Measurements from ENCODE around the gene OR5H6. TPM values are rescaled to one million over a fixed set of nuclear protein-coding genes. Genes with fewer than 3 reads are reported as not detected.

Gene OR5H6
- total and polyA plus RNA-seq, 4 donors = not detected

DNA sequence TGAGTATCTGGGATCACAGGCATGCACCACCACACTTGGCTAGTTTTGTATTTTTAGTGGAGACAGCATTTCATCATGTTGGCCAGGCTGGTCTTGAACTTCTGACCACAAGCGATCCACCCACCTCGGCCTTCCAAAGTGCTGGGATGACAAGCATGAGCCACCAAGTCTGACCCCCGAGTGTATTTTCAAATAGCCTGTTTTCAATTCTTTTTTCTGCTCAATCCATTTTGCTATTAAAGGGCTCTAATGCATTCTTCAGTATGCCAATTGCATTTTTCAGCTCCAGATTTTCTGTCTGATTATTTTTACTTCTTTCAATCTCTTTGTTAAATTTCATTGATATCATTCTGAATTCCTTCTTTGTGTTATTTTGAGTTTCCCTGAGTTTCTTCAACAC lies 5.8 kb downstream of the OR5H6 start:
- Histone ChIP-seq H3K27me3 (ENCODE audit: control insufficient read depth in 4 of 4, insufficient read depth in 4 of 4, low read length in 3 of 4) (no peaks in the 10 kb centered on the region), H3K4me3 (ENCODE audit: low read depth in 1 of 3, low read length in 3 of 3) (no peak overlapping the region), H3K4me1 (ENCODE audit: control insufficient read depth in 4 of 4, insufficient read depth in 4 of 4, low read length in 3 of 4) (no peaks in the 10 kb centered on the region), H3K27ac (ENCODE audit: low read depth in 1 of 2, low read length in 2 of 2) (no peak overlapping the region), H3K9ac (ENCODE audit: low read depth in 1 of 2, low read length in 2 of 2) (no peak overlapping the region), H3K36me3 (ENCODE audit: control insufficient read depth in 4 of 4, insufficient read depth in 3 of 4, low read depth in 1 of 4, low read length in 3 of 4) (no peaks in the 10 kb centered on the region), H3K9me3 (ENCODE audit: control insufficient read depth in 4 of 4, low read length in 3 of 4) (peaks cover under 1 to 12% (median 7%) of the 10 kb centered on the region in 4 donors)
- TF ChIP-seq HNF4G (IDR thresholded peaks at IDR 0.05) = no peak
- TF ChIP-seq, protein P1, sequence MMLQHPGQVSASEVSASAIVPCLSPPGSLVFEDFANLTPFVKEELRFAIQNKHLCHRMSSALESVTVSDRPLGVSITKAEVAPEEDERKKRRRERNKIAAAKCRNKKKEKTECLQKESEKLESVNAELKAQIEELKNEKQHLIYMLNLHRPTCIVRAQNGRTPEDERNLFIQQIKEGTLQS (IDR thresholded peaks at IDR 0.05) = no peak
- TF ChIP-seq JUND (IDR thresholded peaks at IDR 0.05) = no peak
- no peak for TF ChIP-seq GABPA (IDR thresholded peaks at IDR 0.05 in 1 of 2, conservative IDR thresholded peaks at IDR 0.05 in 1 of 2)
- no peak for TF ChIP-seq SP1 (IDR thresholded peaks at IDR 0.05)
- TF ChIP-seq RXRA (IDR thresholded peaks at IDR 0.05) = no peak
- TF ChIP-seq, protein P2, sequence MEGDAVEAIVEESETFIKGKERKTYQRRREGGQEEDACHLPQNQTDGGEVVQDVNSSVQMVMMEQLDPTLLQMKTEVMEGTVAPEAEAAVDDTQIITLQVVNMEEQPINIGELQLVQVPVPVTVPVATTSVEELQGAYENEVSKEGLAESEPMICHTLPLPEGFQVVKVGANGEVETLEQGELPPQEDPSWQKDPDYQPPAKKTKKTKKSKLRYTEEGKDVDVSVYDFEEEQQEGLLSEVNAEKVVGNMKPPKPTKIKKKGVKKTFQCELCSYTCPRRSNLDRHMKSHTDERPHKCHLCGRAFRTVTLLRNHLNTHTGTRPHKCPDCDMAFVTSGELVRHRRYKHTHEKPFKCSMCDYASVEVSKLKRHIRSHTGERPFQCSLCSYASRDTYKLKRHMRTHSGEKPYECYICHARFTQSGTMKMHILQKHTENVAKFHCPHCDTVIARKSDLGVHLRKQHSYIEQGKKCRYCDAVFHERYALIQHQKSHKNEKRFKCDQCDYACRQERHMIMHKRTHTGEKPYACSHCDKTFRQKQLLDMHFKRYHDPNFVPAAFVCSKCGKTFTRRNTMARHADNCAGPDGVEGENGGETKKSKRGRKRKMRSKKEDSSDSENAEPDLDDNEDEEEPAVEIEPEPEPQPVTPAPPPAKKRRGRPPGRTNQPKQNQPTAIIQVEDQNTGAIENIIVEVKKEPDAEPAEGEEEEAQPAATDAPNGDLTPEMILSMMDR (IDR thresholded peaks at IDR 0.05; ENCODE audit: low read depth, low read length, missing input control) = no peak
- TF ChIP-seq EGR1 (IDR thresholded peaks at IDR 0.05; ENCODE audit: low read depth in 2 of 2) = no peak
- no peak for TF ChIP-seq TAF1 (conservative IDR thresholded peaks at IDR 0.05)
- TF ChIP-seq, protein P3, sequence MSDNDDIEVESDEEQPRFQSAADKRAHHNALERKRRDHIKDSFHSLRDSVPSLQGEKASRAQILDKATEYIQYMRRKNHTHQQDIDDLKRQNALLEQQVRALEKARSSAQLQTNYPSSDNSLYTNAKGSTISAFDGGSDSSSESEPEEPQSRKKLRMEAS (IDR thresholded peaks at IDR 0.05) = no peak
- TF ChIP-seq NR2F2 (IDR thresholded peaks at IDR 0.05) = no peak
- no peak for TF ChIP-seq RAD21 (IDR thresholded peaks at IDR 0.05)
- TF ChIP-seq, protein P4, sequence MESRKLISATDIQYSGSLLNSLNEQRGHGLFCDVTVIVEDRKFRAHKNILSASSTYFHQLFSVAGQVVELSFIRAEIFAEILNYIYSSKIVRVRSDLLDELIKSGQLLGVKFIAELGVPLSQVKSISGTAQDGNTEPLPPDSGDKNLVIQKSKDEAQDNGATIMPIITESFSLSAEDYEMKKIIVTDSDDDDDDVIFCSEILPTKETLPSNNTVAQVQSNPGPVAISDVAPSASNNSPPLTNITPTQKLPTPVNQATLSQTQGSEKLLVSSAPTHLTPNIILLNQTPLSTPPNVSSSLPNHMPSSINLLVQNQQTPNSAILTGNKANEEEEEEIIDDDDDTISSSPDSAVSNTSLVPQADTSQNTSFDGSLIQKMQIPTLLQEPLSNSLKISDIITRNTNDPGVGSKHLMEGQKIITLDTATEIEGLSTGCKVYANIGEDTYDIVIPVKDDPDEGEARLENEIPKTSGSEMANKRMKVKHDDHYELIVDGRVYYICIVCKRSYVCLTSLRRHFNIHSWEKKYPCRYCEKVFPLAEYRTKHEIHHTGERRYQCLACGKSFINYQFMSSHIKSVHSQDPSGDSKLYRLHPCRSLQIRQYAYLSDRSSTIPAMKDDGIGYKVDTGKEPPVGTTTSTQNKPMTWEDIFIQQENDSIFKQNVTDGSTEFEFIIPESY (IDR thresholded peaks at IDR 0.05) = no peak
- TF ChIP-seq, protein P5, sequence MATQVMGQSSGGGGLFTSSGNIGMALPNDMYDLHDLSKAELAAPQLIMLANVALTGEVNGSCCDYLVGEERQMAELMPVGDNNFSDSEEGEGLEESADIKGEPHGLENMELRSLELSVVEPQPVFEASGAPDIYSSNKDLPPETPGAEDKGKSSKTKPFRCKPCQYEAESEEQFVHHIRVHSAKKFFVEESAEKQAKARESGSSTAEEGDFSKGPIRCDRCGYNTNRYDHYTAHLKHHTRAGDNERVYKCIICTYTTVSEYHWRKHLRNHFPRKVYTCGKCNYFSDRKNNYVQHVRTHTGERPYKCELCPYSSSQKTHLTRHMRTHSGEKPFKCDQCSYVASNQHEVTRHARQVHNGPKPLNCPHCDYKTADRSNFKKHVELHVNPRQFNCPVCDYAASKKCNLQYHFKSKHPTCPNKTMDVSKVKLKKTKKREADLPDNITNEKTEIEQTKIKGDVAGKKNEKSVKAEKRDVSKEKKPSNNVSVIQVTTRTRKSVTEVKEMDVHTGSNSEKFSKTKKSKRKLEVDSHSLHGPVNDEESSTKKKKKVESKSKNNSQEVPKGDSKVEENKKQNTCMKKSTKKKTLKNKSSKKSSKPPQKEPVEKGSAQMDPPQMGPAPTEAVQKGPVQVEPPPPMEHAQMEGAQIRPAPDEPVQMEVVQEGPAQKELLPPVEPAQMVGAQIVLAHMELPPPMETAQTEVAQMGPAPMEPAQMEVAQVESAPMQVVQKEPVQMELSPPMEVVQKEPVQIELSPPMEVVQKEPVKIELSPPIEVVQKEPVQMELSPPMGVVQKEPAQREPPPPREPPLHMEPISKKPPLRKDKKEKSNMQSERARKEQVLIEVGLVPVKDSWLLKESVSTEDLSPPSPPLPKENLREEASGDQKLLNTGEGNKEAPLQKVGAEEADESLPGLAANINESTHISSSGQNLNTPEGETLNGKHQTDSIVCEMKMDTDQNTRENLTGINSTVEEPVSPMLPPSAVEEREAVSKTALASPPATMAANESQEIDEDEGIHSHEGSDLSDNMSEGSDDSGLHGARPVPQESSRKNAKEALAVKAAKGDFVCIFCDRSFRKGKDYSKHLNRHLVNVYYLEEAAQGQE (IDR thresholded peaks at IDR 0.05) = no peak
- no peak for TF ChIP-seq HNF4A (conservative IDR thresholded peaks at IDR 0.05)
- TF ChIP-seq FOXA1 (IDR thresholded peaks at IDR 0.05) = no peak
- no peak for DNase-seq (ENCODE audit: low spot score)
- 73% methylated on average over 3 of the region's 3 CpGs for WGBS

DNA sequence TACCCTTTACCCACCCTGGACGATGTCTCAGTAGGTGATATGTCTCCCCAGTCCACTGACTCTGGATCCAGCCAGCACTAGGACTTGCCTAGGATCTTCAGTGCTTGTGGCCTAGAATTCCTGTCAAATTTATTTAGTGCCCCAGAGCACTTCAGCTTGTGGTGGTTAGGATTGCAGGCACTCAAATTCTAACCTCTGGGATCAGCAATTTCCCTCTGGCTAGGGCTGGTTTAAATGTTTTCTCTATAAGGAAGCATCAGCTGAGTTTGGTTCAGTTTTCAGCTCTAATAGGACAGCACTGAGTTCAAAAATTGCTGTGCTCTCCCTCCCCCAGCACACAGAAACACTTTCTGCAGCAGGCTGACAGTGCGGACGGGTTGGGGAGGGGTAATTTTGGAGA lies 8.1 kb downstream of the OR5H6 start:
- H3K9ac ChIP-seq (ENCODE audit: low read depth in 1 of 2, low read length in 2 of 2) = no peak overlapping the region
- DNase-seq (ENCODE audit: low spot score) = no peak
- 72% methylated on average over 3 of the region's 3 CpGs for WGBS
- no peak for TF ChIP-seq RXRA (IDR thresholded peaks at IDR 0.05)
- no peak for TF ChIP-seq EGR1 (IDR thresholded peaks at IDR 0.05; ENCODE audit: low read depth in 2 of 2)
- TF ChIP-seq HNF4A (conservative IDR thresholded peaks at IDR 0.05) = no peak
- no peak for TF ChIP-seq YY1 (IDR thresholded peaks at IDR 0.05)
- no peak for TF ChIP-seq TAF1 (conservative IDR thresholded peaks at IDR 0.05)
- TF ChIP-seq JUND (IDR thresholded peaks at IDR 0.05) = no peak
- no peak for TF ChIP-seq FOXA2 (IDR thresholded peaks at IDR 0.05)
- TF ChIP-seq HNF4G (IDR thresholded peaks at IDR 0.05) = no peak
- TF ChIP-seq GABPA (IDR thresholded peaks at IDR 0.05 in 1 of 2, conservative IDR thresholded peaks at IDR 0.05 in 1 of 2) = no peak
- no peak for TF ChIP-seq FOXA1 (IDR thresholded peaks at IDR 0.05)
- no peak for TF ChIP-seq NR2F2 (IDR thresholded peaks at IDR 0.05)
- TF ChIP-seq, protein P5 (IDR thresholded peaks at IDR 0.05) = no peak
- no peak for TF ChIP-seq SP1 (IDR thresholded peaks at IDR 0.05)
- H3K4me3 ChIP-seq (ENCODE audit: low read depth in 1 of 3, low read length in 3 of 3) = no peak overlapping the region
- H3K9me3 ChIP-seq (ENCODE audit: control insufficient read depth in 4 of 4, low read length in 3 of 4) = peaks cover 5 to 15% (median 10%) of the 10 kb centered on the region in 4 donors
- H3K27me3 ChIP-seq (ENCODE audit: control insufficient read depth in 4 of 4, insufficient read depth in 4 of 4, low read length in 3 of 4) = no peaks in the 10 kb centered on the region
- no peaks in the 10 kb centered on the region for H3K36me3 ChIP-seq (ENCODE audit: control insufficient read depth in 4 of 4, insufficient read depth in 3 of 4, low read depth in 1 of 4, low read length in 3 of 4)
- no peaks in the 10 kb centered on the region for H3K4me1 ChIP-seq (ENCODE audit: control insufficient read depth in 4 of 4, insufficient read depth in 4 of 4, low read length in 3 of 4)
- H3K27ac ChIP-seq (ENCODE audit: low read depth in 1 of 2, low read length in 2 of 2) = no peak overlapping the region

Data from liver (tissue), 9 donors.